ENCODE measurements around the gene GPR141. TPM values are rescaled to one million over a fixed set of nuclear protein-coding genes. Genes with fewer than 3 reads are reported as not detected.

Gene GPR141
- total RNA-seq, 6 experiments from 2014 or later, result not detected

DNA sequence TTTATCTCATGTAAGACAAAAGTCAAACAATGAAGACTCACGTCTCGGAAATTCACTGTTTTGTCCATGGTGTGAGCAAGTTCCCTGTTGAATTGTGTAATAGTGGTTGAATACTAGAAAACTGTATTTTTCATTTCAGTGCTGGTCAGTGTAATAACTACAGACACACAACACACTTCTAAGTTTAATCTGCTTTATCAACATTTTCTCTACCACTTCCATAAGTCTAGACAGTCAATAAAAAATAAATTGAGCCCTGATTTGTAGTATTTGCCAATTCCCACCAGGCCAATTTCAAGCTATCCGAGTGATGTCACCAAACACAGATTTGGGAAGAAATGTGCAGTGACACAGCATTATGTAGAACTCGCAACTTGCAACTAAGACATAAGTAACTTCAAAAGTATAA, 81.9 kb downstream of the GPR141 start:
- Mint-ChIP-seq H3K27me3 (ENCODE audit: insufficient read depth) (no peaks in the 10 kb centered on the region), H3K9me3 (peaks cover 33% of the 10 kb centered on the region), H3K36me3 (ENCODE audit: low read depth) (no peaks in the 10 kb centered on the region; the same call in 1 of the 2 replicates), H3K27ac (no peak overlapping the region), H3K4me3 (no peak overlapping the region), H3K4me1 (ENCODE audit: low read depth) (no peaks in the 10 kb centered on the region)
- DNase-seq, result no peak
- TF ChIP-seq, protein P1, sequence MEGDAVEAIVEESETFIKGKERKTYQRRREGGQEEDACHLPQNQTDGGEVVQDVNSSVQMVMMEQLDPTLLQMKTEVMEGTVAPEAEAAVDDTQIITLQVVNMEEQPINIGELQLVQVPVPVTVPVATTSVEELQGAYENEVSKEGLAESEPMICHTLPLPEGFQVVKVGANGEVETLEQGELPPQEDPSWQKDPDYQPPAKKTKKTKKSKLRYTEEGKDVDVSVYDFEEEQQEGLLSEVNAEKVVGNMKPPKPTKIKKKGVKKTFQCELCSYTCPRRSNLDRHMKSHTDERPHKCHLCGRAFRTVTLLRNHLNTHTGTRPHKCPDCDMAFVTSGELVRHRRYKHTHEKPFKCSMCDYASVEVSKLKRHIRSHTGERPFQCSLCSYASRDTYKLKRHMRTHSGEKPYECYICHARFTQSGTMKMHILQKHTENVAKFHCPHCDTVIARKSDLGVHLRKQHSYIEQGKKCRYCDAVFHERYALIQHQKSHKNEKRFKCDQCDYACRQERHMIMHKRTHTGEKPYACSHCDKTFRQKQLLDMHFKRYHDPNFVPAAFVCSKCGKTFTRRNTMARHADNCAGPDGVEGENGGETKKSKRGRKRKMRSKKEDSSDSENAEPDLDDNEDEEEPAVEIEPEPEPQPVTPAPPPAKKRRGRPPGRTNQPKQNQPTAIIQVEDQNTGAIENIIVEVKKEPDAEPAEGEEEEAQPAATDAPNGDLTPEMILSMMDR (IDR thresholded peaks at IDR 0.05), result no peak

DNA sequence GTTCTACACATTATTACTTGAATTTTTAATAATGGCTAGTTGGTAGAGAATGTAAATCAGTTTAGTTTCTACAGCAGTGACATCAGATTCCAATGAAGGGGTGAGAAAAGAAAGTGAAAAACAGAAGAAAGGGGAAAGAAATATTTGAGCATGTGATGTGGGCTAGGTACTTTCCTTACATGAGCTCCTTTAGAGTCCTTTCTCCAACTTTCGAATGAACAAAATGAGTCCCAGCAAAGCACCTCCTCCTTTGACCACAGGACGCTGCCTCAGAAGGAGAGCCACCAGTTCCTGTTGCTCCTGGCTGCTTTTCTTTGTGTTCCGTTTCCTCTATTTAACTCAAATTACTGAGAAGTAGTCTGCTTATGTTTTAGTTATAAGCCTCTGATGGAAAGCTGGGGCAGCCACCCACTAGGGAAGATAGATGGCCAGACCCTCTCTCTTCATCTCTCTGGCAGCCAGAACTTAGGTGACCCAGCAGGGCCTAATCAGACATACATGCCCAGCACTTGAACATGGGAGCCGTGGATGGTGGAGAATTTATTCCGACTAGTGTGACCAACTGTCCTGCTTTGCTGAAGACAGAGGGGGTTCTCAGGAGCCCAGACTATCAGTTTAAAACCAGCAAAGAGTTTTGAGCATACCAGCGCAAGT, 82.4 kb downstream of the GPR141 start:
- Mint-ChIP-seq H3K4me3 (no peak overlapping the region), H3K27me3 (ENCODE audit: insufficient read depth) (no peaks in the 10 kb centered on the region), H3K4me1 (ENCODE audit: low read depth) (no peaks in the 10 kb centered on the region), H3K36me3 (ENCODE audit: low read depth) (no peaks in the 10 kb centered on the region; the same call in 1 of the 2 replicates), H3K9me3 (peaks cover 35% of the 10 kb centered on the region), H3K27ac (no peak overlapping the region)
- TF ChIP-seq, protein P1 (IDR thresholded peaks at IDR 0.05), result no peak
- no peak for DNase-seq

DNA sequence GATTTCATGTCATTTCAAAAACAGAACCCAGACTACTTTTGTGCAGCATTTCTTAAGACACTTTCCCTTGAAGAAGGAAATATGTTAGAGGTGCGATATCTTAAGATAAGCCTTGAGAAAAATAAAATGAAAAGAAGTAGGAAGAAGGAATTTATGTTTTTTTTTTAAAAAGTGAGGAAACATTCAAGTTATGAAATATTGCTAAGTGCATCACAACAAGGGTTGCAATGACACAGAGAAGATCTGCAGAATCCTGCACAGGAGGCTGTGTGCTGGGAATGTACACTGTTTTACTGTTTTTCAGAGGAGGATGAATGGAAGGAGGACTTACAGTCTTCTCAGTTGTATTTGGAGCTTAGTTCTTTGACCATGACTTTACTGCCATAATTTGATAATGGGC, 85.0 kb downstream of the GPR141 start:
- no peak overlapping the region for H3K27ac Mint-ChIP-seq
- no peaks in the 10 kb centered on the region for H3K27me3 Mint-ChIP-seq (ENCODE audit: insufficient read depth)
- TF ChIP-seq, protein P1 (IDR thresholded peaks at IDR 0.05), result no peak
- H3K36me3 Mint-ChIP-seq (ENCODE audit: low read depth), result no peaks in the 10 kb centered on the region; the same call in 1 of the 2 replicates
- no peak overlapping the region for H3K4me3 Mint-ChIP-seq
- H3K9me3 Mint-ChIP-seq, result peaks cover 42% of the 10 kb centered on the region
- DNase-seq, result no peak
- H3K4me1 Mint-ChIP-seq (ENCODE audit: low read depth), result no peaks in the 10 kb centered on the region

DNA sequence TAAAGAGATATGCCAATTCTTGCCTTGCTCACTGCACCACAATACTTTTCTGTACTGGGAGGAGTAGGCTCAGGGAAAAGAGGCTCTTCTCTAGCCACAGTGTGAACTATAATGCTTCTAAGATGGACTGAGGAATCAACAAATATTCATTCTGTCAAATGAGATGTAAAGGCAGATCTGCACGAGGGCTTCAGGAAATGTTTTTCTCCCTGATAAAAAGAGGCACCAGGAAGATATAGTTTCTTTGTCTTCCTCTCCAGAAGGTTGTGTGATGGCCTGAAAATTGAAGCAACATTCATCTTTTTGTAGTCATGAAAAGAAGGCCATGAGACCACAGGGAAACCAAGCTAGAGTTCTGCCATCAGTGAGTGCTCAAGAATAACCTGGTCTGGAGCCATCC, 85.7 kb downstream of the GPR141 start:
- no peak overlapping the region for H3K27ac Mint-ChIP-seq
- no peaks in the 10 kb centered on the region for H3K36me3 Mint-ChIP-seq (ENCODE audit: low read depth)
- no peak for DNase-seq
- no peaks in the 10 kb centered on the region for H3K27me3 Mint-ChIP-seq (ENCODE audit: insufficient read depth)
- H3K4me3 Mint-ChIP-seq, result no peak overlapping the region
- H3K9me3 Mint-ChIP-seq, result peaks cover 42% of the 10 kb centered on the region
- no peaks in the 10 kb centered on the region for H3K4me1 Mint-ChIP-seq (ENCODE audit: low read depth)
- TF ChIP-seq, protein P1 (IDR thresholded peaks at IDR 0.05), result no peak

DNA sequence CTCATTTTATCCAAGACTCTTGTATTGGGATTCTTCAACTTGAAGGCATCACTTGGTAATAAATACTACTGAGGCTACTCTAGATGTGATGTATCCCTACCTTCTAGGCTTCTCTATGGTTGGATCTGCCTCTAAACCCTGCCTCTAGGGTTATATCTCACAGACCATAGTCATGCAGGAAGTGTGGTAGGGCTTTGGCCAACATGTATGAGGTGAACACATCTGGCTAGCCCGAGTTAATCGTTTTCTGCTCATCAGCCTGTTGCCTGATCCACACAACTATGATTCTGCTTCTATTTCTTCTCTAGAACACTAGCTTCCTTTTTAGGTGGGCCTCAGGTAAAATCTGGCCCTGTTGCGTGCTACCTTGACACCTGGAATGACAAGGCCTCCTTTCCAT, 86.2 kb downstream of the GPR141 start:
- H3K9me3 Mint-ChIP-seq, result peaks cover 37% of the 10 kb centered on the region
- H3K36me3 Mint-ChIP-seq (ENCODE audit: low read depth), result no peaks in the 10 kb centered on the region
- H3K4me3 Mint-ChIP-seq, result no peak overlapping the region
- TF ChIP-seq, protein P1 (IDR thresholded peaks at IDR 0.05), result no peak
- no peaks in the 10 kb centered on the region for H3K27me3 Mint-ChIP-seq (ENCODE audit: insufficient read depth)
- no peak overlapping the region for H3K27ac Mint-ChIP-seq
- no peaks in the 10 kb centered on the region for H3K4me1 Mint-ChIP-seq (ENCODE audit: low read depth)
- DNase-seq, result no peak
